ENCODE data around the gene PLPP7. TPM values are rescaled to one million over a fixed set of nuclear protein-coding genes. Genes with fewer than 3 reads are reported as not detected.
A peak's percentile ranks its signal among the peaks of the same experiment; 100 is the strongest.

Gene PLPP7
- total and polyA plus RNA-seq, 2 donors from 2014 or later: 4.0 to 5.5 TPM

GRCh38 chr9:131258698-131259431 is 30.7 kb upstream of the PLPP7 start:
- DNase-seq (peak in 1 of 5 donors; percentile 45), FAIRE-seq (no peak)

DNA sequence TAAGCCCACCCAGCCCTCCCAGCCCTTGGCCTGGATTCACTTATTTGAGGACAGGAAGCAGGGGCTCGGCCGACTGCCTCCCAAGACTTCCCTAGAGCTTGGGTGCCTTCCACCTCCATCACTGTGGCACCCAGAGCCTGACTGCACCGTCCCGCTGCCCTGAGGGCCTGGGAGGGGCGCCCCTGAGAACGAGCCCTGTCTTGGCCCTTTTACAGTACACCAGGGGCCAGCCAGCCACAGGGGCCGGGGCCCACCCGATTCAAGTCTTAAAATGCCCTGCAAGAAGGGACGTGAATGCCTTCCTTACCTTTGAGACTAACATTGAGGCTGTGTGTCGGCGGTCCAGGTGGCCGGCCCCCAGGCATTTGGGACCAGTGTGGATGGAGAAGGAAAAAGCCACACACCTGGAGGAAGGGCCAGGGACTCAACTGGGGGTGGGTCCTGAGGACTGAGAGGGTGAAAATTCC is 30.1 kb upstream of the PLPP7 start:
- no peaks in the 10 kb centered on the region for H3K9me3 ChIP-seq (ENCODE audit: control insufficient read depth in 2 of 3, insufficient read depth in 1 of 3, low read length in 3 of 3)
- H3K9ac ChIP-seq (ENCODE audit: low read length in 3 of 3): no peak overlapping the region
- no peaks in the 10 kb centered on the region for H3K36me3 ChIP-seq (ENCODE audit: control insufficient read depth in 2 of 3, insufficient read depth in 3 of 3, low read length in 3 of 3)
- H3K27ac ChIP-seq (ENCODE audit: low read depth in 2 of 2, low read length in 2 of 2): no peak overlapping the region
- intact Hi-C loops (cut with DNase I): no loop called here
- TF ChIP-seq CTCF (IDR thresholded peaks at IDR 0.05; ENCODE audit: borderline replicate concordance, extremely low read depth, insufficient read depth): no peak
- peak in 1 of 5 donors; percentile 39 for DNase-seq
- no peak for FAIRE-seq
- no peaks in the 10 kb centered on the region for H3K4me1 ChIP-seq (ENCODE audit: control insufficient read depth in 2 of 3, insufficient read depth in 2 of 3, low read depth in 1 of 3, low read length in 3 of 3)
- no peaks in the 10 kb centered on the region for H3K27me3 ChIP-seq (ENCODE audit: control insufficient read depth, insufficient read depth, low read length)
- no peak overlapping the region for H3K4me3 ChIP-seq (ENCODE audit: low read length in 3 of 3)

More at GRCh38 chr9:131258698-131259431, 30.7 kb upstream of the PLPP7 start:
- TF ChIP-seq CTCF (IDR thresholded peaks at IDR 0.05; ENCODE audit: borderline replicate concordance, extremely low read depth, insufficient read depth): no peak
- no peaks in the 10 kb centered on the region for H3K9me3 ChIP-seq (ENCODE audit: control insufficient read depth in 2 of 3, insufficient read depth in 1 of 3, low read length in 3 of 3)
- H3K27me3 ChIP-seq (ENCODE audit: control insufficient read depth, insufficient read depth, low read length): no peaks in the 10 kb centered on the region
- no peaks in the 10 kb centered on the region for H3K4me1 ChIP-seq (ENCODE audit: control insufficient read depth in 2 of 3, insufficient read depth in 2 of 3, low read depth in 1 of 3, low read length in 3 of 3)
- no peaks in the 10 kb centered on the region for H3K36me3 ChIP-seq (ENCODE audit: control insufficient read depth in 2 of 3, insufficient read depth in 3 of 3, low read length in 3 of 3)
- no peak overlapping the region for H3K4me3 ChIP-seq (ENCODE audit: low read length in 3 of 3)
- H3K27ac ChIP-seq (ENCODE audit: low read depth in 2 of 2, low read length in 2 of 2): no peak overlapping the region
- H3K9ac ChIP-seq (ENCODE audit: low read length in 3 of 3): no peak overlapping the region
- intact Hi-C loops (cut with DNase I): no loop called here

- DNase-seq (no peak), FAIRE-seq (no peak)
- no peak overlapping the region for H3K4me3 ChIP-seq (ENCODE audit: low read length in 3 of 3)
- no peak overlapping the region for H3K9ac ChIP-seq (ENCODE audit: low read length in 3 of 3)
- no peaks in the 10 kb centered on the region for H3K9me3 ChIP-seq (ENCODE audit: control insufficient read depth in 2 of 3, insufficient read depth in 1 of 3, low read length in 3 of 3)
- H3K4me1 ChIP-seq (ENCODE audit: control insufficient read depth in 2 of 3, insufficient read depth in 2 of 3, low read depth in 1 of 3, low read length in 3 of 3): no peaks in the 10 kb centered on the region
- H3K27me3 ChIP-seq (ENCODE audit: control insufficient read depth, insufficient read depth, low read length): no peaks in the 10 kb centered on the region
- no peaks in the 10 kb centered on the region for H3K36me3 ChIP-seq (ENCODE audit: control insufficient read depth in 2 of 3, insufficient read depth in 3 of 3, low read length in 3 of 3)
- no peak for TF ChIP-seq CTCF (IDR thresholded peaks at IDR 0.05; ENCODE audit: borderline replicate concordance, extremely low read depth, insufficient read depth)
- no peak overlapping the region for H3K27ac ChIP-seq (ENCODE audit: low read depth in 2 of 2, low read length in 2 of 2)
- intact Hi-C loops (cut with DNase I): no loop called here
Measured at GRCh38 chr9:131259916-131260597, 29.5 kb upstream of the PLPP7 start.
